HCT116 (cell line): ENCODE data around the gene NGEF.

Experiments used
- CEBPB ChIP-seq: IDR thresholded peaks from 2 replicates; pipeline ENCODE4 v1.6.1; 2012; ENCODE audit warnings: low read depth
- EGR1 ChIP-seq: IDR thresholded peaks from 2 replicates; pipeline ENCODE4 v1.6.1; 2012; ENCODE audit warnings: low read depth
- EZH2 ChIP-seq: fragments of 200-600 bp; sonication (generic); IDR thresholded peaks from 2 replicates; pipeline ENCODE4 v1.6.1; 2017; ENCODE audit warnings: antibody characterized with exemption, mixed run types
- JUND ChIP-seq: IDR thresholded peaks from 2 replicates; pipeline ENCODE4 v1.6.1; 2012
- POLR2A ChIP-seq: IDR thresholded peaks from 2 replicates; pipeline ENCODE4 v1.7.0; 2011; ENCODE audit warnings: borderline replicate concordance; ENCODE audit not compliant: insufficient read depth, insufficient read length; ENCODE audit errors: extremely low read depth
- POLR2AphosphoS5 ChIP-seq: IDR thresholded peaks from 2 replicates; pipeline ENCODE4 v1.6.1; 2011; ENCODE audit warnings: mild to moderate bottlenecking, low read depth, low read length, moderate library complexity
- RAD21 ChIP-seq: IDR thresholded peaks from 2 replicates; pipeline ENCODE4 v1.6.1; 2012; ENCODE audit warnings: low read depth, mild to moderate bottlenecking
- REST ChIP-seq: IDR thresholded peaks from 2 replicates; pipeline ENCODE4 v1.6.1; 2012; ENCODE audit warnings: low read depth
- SIN3A ChIP-seq: IDR thresholded peaks from 2 replicates; pipeline ENCODE4 v1.6.1; 2012; ENCODE audit warnings: low read depth
- ZBTB33 ChIP-seq: IDR thresholded peaks from 2 replicates; pipeline ENCODE4 v1.6.1; 2011; ENCODE audit warnings: mild to moderate bottlenecking, low read length, moderate library complexity; ENCODE audit not compliant: insufficient replicate concordance; ENCODE audit errors: extremely low read depth
- ZNF274 ChIP-seq: fragments of 200-500 bp; sonication (Bioruptor generic); IDR thresholded peaks from 2 replicates; pipeline ENCODE4 v1.6.1; 2014; ENCODE audit warnings: mild to moderate bottlenecking, low read depth, low read length, inconsistent platforms
- TF ChIP-seq, protein P1 (sequence below), 3 experiments: fragments of 200-600 bp in 1 of 3; sonication (generic) in 1 of 3; IDR thresholded peaks in 2 of 3; conservative IDR thresholded peaks in 1 of 3; 2 replicates each; pipeline ENCODE4 v1.5.1; 2012 to 2017; ENCODE audit warnings: low read depth in 2 of 3, low read length in 2 of 3, antibody characterized with exemption in 1 of 3, borderline replicate concordance in 1 of 3, control low read depth in 1 of 3, mild to moderate bottlenecking in 1 of 3, mixed read lengths in 1 of 3, mixed run types in 1 of 3, moderate library complexity in 1 of 3; ENCODE audit not compliant: insufficient read depth in 1 of 3
- TF ChIP-seq, protein P2 (sequence below): IDR thresholded peaks from 2 replicates; pipeline ENCODE4 v1.6.1; 2012

- no peak for TF ChIP-seq RAD21
- no peak for TF ChIP-seq CEBPB
- TF ChIP-seq POLR2A: no peak
- TF ChIP-seq, protein P1, sequence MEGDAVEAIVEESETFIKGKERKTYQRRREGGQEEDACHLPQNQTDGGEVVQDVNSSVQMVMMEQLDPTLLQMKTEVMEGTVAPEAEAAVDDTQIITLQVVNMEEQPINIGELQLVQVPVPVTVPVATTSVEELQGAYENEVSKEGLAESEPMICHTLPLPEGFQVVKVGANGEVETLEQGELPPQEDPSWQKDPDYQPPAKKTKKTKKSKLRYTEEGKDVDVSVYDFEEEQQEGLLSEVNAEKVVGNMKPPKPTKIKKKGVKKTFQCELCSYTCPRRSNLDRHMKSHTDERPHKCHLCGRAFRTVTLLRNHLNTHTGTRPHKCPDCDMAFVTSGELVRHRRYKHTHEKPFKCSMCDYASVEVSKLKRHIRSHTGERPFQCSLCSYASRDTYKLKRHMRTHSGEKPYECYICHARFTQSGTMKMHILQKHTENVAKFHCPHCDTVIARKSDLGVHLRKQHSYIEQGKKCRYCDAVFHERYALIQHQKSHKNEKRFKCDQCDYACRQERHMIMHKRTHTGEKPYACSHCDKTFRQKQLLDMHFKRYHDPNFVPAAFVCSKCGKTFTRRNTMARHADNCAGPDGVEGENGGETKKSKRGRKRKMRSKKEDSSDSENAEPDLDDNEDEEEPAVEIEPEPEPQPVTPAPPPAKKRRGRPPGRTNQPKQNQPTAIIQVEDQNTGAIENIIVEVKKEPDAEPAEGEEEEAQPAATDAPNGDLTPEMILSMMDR (IDR thresholded peaks at IDR 0.05 in 2 of 3, conservative IDR thresholded peaks at IDR 0.05 in 1 of 3; ENCODE audit: borderline replicate concordance in 1 of 3, insufficient read depth in 1 of 3, low read depth in 2 of 3, low read length in 2 of 3): no peak
- no peak for TF ChIP-seq EGR1
- no peak for TF ChIP-seq EZH2
- no peak for TF ChIP-seq POLR2AphosphoS5
- TF ChIP-seq, protein P2, sequence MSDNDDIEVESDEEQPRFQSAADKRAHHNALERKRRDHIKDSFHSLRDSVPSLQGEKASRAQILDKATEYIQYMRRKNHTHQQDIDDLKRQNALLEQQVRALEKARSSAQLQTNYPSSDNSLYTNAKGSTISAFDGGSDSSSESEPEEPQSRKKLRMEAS: no peak
- TF ChIP-seq REST: no peak
- no peak for TF ChIP-seq ZBTB33
- TF ChIP-seq SIN3A: no peak
- no peak for TF ChIP-seq ZNF274
- TF ChIP-seq JUND: no peak
Measured at GRCh38 chr2:232913903-232914302, 99.2 kb downstream of the NGEF start.
